DMS53 (cell line): ENCODE measurements around the gene COL11A1.
A peak's percentile ranks its signal among the peaks of the same experiment; 100 is the strongest.

Experiments
- DNase-seq: peaks from one replicate; lab custom pipeline; 2025; lab: John Stamatoyannopoulos, UW

The COL11A1 gene

DNA sequence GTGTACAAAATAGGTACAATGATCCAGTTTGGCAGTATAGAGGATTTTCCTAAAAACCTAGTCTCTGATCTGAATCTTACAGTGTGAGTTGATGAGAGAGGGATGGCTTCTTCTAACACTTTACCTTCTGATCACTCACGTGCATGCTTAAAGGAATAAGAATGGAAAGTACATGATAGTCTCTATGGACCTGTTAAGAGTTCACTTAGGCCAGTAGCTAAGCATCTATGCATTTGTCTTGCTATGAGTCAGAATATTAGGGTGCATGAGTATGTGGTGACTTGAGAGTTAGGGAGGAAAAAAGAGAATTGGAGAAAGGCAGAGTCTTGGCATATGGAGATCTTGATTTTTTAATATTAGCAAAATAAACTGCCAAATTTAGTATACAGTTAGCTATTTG lies 206.3 kb downstream of the COL11A1 start:
- DNase-seq: no peak

- DNase-seq: no peak
Observed at GRCh38 chr1:102899935-102900334, 208.4 kb downstream of the COL11A1 start.

- DNase-seq: no peak
Observed at GRCh38 chr1:102897557-102897956, 210.8 kb downstream of the COL11A1 start.

GRCh38 chr1:102896771-102897170 lies 211.6 kb downstream of the COL11A1 start:
- DNase-seq: no peak

DNA sequence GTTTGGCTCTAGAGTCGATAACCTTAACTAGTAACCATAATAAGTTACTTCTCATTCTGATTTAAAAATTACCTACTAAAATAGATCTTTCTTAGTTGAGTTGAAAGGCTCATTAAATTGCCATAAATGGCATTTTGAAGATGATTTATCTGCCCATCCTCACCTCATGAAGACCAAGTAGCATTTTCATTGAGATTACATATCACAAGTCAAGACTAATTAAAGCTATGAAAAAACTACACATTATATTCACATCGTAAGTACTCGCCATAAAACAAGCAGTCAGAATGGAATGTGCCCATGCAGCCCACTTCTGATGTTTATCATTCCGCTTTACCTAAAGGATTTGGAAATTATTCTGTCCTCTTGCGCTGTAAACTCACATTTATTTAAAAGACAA lies 212.0 kb downstream of the COL11A1 start:
- DNase-seq: no peak

DNA sequence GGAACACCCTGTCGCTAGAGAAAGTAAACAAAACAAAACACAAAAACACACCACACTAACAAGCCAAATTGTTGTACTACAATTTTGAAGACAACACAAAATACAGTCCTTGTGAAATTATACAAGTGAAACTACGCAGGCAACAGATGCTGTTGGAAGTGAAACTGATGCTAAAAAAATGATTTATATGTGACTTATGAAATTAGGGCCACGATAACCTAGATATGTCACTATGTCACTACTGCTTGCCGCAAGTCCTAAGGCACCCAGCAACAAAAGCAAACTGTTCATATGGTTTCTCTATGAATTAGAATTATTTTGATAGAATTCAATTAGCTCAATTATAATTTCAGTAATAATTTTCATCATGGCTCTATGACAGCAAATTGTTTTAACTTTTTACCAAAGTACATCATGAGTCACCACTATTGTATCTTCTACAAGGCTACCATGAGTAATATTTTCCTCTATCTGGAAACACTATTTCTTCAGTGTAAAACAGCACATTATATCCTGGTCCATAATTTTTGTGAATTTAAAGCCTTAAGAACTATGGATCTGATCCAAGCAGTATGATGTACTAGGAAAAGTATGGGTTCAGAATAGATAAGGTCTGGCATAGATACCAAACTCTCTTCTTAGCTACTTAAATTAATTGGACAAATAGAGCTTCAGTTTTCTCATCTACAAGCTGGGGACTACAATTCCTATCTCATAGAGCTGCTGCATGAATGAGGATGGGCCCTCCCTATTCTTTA lies 216.3 kb downstream of the COL11A1 start:
- no peak for DNase-seq

DNA sequence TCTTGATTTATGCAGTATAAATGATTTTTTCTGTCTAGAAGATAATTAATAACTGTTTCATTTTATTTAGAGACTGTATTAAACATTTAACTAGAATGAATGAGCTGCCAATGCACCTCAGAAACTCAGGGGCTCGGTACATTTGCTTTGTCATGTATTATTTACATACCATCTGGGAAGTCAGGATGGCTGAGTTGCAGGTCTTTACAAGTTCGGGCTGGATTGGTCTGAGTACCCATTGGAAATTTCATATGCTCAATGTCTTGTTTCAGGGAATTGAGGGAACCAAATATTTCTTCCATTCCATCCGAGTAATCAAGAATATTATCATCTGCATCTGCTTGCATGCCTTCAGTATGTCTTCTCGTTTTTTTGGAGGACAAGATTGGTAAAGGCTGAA lies 221.7 kb downstream of the COL11A1 start:
- DNase-seq: no peak

- no peak for DNase-seq
Observed at GRCh38 chr1:102884238-102884637, 224.1 kb downstream of the COL11A1 start.

GRCh38 chr1:102879439-102879993 lies 228.8 kb downstream of the COL11A1 start:
- peak; percentile 90 for DNase-seq

DNA sequence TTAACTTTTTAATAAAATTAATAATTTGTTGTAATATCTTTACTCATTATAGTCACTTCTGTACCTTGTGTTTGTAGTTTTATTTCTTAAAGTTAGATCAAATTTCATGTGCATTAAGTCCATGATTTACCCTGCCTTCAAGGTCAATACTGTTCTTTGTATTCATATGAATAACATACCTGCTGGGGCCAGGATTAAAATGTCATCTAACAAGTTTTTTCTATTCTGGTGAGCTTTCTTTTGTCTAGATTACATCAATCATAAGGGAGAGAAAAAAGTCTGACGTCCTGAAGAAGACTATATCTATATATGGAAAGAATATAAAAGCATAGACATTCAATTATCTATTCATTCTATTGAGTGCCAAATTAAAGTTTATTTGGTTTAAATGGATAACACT lies 232.6 kb downstream of the COL11A1 start:
- DNase-seq: peak; percentile 40

DNA sequence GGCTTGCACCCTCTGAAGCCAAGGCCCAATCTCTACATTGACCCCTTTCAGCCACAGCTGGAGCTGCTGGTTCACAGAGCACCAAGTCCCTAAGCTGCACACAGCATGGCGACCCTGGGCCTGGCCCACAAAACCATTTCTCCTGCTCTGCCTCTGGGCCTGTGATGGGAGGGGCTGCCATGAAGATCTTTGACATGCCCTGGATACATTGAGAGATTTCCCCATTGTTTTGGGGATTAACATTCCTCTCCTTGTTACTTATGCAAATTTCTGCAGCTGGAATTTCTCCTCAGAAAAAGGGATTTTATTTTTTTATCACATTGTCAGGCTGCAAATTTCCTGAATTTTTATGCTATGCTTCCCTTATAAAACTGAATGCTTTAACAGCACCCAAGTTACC lies 235.8 kb downstream of the COL11A1 start:
- no peak for DNase-seq

DNA sequence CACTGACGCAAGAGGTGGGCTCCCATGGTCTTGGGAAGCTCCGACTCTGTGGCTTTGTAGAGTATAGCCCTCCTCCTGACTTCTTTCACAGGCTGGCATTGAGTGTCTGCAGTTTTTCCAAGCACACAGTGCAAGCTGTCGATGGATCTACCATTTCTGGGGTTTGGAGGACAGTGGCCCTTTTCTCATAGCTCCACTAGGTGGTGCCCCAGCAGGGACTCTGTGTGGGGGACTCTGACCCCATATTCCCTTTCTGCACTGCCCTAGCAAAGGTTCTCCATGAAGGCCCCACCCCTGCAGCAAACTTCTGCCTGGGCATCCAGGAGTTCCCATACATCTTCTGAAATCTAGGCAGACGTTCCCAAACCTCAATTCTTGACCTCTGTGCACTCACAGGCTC lies 236.2 kb downstream of the COL11A1 start:
- DNase-seq: peak; percentile 20

DNA sequence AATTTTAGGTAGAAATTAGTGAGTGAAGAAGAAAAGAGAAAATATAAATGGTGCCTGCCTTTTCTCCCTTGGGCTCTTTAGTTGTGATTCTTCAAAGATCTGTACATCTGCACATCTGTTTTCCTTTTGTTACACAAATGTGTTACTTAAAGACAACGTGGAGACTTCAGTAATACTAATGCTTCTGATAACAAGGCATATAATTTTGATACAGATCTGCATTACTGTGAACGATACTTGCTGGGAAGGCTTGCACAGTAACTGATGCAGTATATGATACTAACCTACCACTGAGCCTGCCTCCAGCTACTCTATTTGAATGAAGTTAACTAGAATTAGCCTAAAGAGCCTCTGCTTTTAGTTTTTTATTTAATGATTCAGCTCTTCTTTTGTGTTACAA lies 244.6 kb downstream of the COL11A1 start:
- no peak for DNase-seq

GRCh38 chr1:102861247-102861646 lies 247.1 kb downstream of the COL11A1 start:
- DNase-seq: no peak

- no peak for DNase-seq
Observed at GRCh38 chr1:102858695-102859094, 249.6 kb downstream of the COL11A1 start.

- no peak for DNase-seq
Observed at GRCh38 chr1:102857251-102857650, 251.1 kb downstream of the COL11A1 start.

- no peak for DNase-seq
Observed at GRCh38 chr1:102853701-102854187, 254.6 kb downstream of the COL11A1 start.

DNA sequence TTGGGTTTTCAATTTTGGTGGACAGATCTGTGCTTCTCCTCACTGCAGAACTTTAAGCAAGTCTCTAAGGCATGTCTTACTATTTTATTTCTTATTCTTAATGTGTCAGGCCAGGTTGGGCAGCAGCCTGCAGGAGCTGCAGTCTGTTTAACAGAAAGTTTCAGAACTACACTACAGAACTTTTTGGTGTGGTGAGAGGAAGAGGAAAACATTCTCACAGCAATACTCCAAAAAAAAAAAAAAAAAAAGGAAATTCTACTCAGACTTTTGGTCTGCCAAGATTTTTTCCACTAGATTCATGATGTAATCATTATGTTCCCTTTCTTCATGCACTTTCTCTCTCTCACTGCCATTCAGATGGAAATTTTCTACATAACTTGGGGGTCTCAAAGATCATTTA lies 255.2 kb downstream of the COL11A1 start:
- no peak for DNase-seq

DNA sequence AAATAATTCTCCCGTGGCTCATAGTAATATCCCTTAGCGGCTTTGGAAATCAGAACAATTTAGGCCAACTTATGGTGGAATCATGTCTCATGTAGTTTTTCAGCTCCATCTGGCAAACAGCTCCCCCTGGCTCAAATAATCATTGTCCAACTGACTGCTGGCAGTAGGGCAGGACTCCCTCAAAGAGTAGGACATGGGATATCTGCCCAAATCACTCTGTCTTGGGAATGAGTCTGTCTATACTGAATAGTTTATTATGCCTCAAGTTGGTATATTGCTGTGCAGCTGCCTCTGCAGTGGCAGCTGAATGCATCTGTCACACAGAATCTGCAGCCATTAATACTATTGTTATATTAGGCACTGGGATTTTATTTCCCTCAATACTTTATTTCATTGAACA lies 255.7 kb downstream of the COL11A1 start:
- peak; percentile 22 for DNase-seq

DNA sequence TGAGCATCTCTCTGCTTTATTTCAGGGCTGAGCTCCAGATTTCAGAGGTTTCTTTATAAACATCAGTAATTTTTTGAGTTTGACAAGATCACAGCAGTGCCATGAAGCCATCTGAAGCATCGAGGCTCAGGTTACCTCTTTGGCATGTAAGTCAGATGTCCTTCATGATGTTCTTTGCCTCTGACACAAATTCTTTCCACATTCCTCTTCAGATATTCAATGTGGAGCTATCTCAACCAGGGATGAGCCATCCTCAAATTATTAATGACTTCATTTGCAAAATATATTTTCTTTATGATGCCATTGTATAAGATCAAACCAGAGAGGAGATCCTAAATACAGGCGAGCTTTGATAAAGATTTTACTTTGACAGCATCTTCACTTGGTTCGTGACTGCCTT lies 256.7 kb downstream of the COL11A1 start:
- DNase-seq: no peak

GRCh38 chr1:102842606-102843005 lies 265.7 kb downstream of the COL11A1 start:
- no peak for DNase-seq

DNA sequence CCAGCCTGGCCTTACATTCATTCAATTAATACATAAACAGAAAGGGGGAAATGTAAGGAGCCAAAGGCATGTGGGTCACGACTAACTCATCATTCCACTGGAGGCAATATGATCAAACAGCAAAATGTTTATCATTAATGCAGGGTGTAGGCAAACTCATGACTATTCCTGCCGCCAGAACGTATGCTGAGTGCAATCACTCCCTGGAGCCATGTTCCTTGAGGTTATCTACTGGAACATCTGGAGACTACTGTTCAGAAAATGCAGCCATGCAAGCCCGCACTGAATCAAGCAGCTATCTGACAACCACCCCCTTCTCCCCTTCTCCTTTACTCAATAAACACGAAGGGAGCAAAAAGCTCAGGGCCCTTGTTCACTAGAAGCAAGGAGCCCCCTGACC lies 267.6 kb downstream of the COL11A1 start:
- no peak for DNase-seq

- DNase-seq: no peak
Observed at GRCh38 chr1:102838016-102838415, 270.3 kb downstream of the COL11A1 start.

DNA sequence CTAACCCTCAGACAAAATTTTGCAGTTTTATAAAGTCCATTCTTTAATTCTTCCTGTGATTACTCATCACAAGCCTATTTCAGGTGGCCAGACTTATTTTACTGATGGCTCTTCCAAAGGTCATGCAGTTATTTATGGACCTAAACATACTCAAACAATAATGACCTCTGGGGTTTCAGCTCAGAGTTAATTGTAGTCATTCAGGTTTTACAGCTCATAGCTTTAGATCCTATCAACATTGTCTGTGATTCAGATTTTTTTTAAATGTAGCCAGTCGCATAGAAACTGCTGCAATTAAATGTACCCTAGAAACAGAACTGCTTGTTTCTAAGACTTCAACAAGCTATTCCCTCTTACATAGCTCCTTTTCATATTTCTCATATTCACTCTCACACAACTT lies 270.8 kb downstream of the COL11A1 start:
- peak; percentile 21 for DNase-seq
